Fibroblast of upper back skin (primary cell): Measurements from ENCODE around the gene SPINK6.
A peak's percentile ranks its signal among the peaks of the same experiment; 100 is the strongest.

ENCODE experiments used
- DNase-seq: peaks from one replicate; pipeline ENCODE4 v3.0.0-alpha.2; 2013

The SPINK6 gene, protein sequence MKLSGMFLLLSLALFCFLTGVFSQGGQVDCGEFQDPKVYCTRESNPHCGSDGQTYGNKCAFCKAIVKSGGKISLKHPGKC

DNA sequence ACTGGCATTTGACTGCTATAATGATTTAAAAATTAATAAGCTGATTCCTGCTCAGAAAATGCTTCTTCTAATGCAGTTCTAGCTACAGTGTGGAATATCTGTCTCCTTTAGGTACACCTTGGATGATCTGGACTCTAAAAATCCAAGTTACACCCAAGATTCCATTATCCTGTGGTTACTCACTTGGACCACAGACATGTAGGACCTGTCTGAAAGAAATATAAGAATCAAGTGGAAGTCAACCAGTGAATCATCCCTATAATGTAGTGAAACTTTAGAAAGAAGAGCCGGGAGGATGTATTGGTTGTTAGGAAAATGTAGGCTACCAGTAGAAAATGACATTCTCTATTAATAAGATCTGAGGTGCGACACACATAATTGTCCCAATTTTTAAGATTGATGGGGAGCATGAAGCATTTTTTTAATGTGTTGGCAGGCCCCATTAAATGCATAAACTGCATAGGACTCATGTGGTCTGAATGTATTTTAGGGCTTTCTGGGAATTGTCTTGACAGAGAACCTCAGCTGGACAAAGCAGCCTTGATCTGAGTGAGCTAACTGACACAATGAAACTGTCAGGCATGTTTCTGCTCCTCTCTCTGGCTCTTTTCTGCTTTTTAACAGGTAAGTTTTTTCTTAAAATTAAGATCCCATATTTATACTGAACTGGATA, at the start of gene SPINK6:
SPINK6 (plus strand) TSS at position 512 of the 673 bp plus-strand sequence; CDS start at position 567, 55 bp downstream.
- DNase-seq, result no peak

DNA sequence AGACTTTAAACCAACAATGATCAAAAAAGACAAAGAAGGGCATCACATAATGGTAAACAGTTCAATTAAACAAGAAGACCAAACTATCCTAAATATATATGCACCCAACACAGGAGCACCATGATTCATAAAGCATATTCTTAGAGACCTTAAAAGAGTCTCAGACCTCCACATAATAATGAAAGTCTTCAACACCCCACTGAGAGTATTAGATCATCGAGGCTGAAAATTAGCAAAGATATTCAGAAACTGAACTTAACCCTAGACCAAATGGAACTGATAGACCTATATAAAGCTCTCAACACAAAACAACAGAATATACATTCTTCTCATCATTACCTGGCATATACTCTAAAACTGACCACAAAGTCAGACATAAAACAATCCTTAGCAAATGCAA, 46.2 kb upstream of the SPINK6 start:
- no peak for DNase-seq

DNA sequence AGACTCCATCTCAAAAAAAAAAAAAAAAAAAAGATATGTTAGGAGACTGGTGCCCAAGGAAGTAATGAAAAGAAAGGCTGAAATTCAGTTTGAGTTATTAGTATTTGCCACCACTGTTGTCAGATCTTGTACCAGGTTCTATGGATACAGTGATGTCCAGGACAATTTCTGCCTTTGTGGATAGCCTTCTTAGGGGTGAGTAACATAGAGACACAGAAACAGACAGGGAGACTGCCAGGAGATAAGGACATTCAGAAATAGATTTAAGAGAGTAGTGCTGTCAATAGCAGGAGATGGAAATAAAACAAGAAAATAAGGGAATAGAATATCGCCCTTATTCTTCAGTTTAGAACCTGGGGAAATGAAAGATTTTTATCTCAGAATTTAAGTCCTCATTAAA, 40.8 kb upstream of the SPINK6 start:
- no peak for DNase-seq

DNA sequence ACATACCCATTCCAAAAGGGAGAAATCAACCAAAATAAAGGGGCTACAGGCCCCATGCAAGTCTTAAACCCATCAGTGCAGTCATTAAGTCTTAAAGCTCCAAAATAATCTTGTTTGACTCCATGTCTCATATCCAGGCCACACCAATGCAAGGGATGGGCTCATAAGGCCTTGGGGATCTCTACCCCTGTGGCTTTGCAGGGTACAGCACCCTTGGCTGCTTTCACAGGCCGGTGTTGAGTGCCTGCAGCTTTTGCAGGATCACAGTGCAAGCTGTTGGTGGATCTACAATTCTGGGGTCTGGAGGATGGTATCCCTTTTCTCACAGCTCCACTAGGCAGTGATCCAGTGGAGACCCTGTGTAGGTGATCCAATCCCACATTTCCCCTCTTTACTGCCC, 39.5 kb upstream of the SPINK6 start:
- DNase-seq, result no peak

GRCh38 chr5:148166550-148167283, 36.1 kb upstream of the SPINK6 start:
- DNase-seq, result no peak

GRCh38 chr5:148168246-148168645, 34.6 kb upstream of the SPINK6 start, which contains the start of gene SPINK14:
Gene SPINK14 (plus strand): TSS chr5:148168546. CDS start chr5:148169733, 1,187 bp downstream.
- no peak for DNase-seq

DNA sequence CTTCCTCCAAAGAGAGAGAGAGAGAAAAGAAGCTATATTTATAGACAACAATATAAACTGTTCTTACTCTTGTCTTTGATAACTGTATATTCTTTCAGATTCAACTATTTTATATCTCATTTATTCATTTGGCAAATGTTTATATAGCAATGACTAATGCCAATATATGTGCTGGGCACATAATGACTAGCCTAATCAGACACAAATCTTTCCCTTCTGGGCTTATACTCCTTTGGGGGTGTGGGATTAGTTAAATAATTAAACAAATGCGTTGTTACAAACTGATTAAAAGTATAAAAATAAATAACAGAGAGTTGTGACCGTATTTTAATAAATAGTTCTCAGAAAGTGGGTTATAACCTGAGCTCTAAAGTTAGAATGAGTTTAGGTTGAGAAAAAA, 30.5 kb upstream of the SPINK6 start:
- DNase-seq, result no peak

GRCh38 chr5:148176480-148176879, 26.4 kb upstream of the SPINK6 start:
- no peak for DNase-seq

DNA sequence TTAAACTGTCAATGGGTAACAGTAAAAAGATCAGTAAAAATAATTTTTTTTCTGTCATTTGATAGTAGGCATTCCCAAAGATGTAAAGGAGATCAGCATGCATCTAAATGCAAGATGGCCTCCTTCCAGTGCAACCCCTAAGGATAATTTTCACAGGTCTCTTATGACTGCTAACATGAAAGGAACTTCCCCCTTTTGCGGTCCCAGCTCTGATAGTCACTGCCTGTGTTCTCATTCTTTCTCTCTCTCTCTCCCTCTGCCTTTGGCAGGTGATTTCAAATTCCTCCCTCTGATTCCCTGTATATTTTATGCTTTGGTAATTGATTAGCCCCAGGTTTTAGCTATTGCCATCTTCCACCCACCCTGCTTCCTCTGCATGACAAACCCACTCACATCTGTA, 25.6 kb upstream of the SPINK6 start:
- no peak for DNase-seq

GRCh38 chr5:148179234-148179824, 23.5 kb upstream of the SPINK6 start:
- DNase-seq, result peak; percentile 51

- no peak for DNase-seq
These were observed 16.4 kb upstream of the SPINK6 start for GRCh38 chr5:148186248-148187003.

GRCh38 chr5:148191010-148191409, 11.8 kb upstream of the SPINK6 start:
- DNase-seq, result no peak

DNA sequence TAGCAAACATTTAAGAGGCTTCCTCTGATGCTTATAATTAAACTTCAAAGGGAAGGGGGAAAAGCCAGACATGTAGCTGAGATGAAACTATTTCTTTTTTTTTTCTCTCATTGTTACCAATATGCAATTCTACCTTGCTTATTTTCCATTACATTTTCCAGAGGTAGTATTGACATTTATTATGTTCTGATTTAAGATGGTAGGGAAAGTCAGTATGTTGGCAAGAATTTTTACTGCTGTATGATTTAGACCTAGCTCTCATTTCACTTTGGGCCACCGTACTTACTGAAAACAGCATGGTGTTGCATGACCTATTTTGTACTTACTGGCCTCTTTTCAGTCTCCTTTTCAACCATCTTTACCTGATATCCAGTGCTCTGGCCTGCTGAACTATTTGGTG, 9.6 kb upstream of the SPINK6 start:
- DNase-seq, result no peak

DNA sequence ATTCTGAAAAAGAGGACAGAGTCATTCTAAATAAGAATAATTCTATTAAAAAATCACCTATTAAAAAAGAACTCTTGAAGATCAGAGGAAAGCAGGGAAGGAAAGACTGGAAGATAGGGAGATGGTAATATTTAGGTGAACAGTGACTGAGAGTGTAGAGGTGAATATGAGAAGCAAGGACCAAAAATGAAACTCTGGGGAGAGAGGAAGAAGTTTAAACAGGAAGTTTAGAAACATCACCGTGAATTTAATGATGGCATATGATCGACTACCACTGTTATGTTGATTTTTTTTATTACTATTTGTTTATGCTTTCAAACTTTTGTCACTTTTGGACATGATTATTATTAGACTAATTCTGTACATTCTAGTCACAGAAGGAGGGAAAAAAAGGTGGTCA, 1.7 kb upstream of the SPINK6 start:
- no peak for DNase-seq

DNA sequence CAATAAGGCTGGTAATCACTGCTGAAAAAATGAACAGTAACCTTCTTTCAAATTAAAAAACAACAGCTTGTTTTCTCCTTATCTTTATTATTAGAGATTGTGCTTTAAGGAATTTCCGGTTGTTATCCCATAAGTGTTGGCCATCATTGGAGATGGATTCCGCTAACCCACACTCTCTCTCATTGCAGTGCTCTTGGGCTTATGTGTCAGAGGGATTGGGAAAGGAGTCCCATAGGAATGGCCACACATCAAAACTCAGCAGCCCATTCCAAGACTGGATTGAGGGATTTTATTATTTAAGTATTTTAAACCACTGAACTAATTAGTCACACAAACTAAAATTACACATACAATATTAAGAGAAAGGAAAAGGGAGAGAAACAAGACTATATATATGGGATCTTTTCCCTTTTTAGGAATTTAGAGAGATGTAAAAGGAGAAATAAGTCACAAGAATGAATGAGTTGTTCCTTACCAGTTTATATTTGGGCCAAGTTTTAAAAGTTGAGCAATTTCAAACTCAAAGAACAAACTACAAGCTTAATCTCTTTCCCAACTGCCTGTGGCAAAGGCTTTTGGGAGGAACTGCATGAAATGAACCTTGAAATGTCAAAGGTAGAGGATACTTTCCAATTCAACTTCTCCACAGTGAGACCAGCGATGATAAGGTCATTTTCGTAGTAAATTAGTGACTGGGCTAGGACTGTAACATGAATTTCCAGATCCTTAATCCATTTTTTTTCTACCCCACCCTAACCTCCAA, 2.4 kb downstream of the SPINK6 start:
- no peak for DNase-seq

DNA sequence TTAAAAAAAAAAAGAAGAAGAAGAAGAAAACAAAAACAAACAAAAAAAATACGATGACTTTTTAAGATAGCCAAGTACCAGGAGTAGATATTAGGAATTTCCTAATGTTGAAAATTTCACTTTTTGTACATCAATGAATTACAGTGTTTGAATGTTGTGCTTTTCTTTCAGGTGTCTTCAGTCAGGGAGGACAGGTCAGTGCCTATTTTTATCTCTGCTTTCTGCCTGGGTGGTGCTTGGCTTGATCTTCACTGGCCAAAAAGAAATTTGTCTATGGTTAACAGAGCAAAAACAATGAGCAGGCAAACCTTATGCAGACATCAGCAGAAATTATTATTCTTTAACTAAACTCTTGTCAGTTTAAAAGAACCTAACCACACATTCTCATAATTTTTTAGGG, 3.0 kb downstream of the SPINK6 start:
- DNase-seq, result no peak

GRCh38 chr5:148206620-148207019, 3.8 kb downstream of the SPINK6 start:
- no peak for DNase-seq

DNA sequence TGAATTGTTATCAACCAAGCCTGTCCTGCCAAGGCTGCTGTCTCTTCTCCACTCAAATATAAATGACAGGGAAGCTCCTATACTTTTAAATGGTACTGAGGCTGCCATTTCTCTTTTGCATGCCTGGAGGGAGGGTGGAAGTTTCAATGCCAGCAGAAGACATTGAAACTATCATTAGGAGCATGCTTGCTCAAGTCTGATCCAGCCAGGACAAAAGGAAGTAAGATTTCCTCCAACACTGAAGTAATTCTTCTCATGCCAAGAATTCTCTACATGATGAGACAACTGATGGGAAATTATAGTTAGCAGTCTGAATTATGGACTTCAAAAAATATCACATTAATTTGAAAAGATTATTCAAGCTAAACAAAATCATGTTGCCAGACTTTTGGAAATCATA, 5.4 kb downstream of the SPINK6 start:
- no peak for DNase-seq

DNA sequence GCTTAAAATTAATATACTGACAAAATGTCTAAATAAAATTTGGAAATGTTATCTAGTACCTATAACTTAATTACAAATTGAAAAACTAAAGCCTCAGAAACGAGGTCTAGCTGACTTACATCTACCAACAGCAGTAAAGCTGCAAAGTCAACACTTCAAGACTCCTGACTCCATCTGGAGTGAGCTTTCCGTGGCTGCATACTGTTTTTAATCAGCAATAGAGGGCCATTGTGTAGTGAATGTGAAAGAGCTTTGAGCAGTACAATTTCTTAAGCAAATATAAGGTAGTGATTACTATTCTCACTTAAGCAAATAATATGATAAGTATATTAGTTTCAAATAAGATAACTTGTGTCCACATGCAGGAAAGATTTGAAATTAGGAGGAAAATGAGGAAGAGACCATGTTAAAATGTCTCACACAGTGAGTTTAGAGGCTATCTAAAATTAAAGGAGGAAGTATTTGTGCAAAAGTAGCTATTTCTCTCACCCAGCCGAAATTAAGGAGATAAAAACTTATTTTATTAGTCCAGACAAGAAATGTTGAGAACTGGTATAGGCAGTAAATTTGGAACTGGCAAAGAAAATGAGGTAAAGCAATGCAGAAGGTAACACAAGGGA, 6.4 kb downstream of the SPINK6 start:
- DNase-seq, result no peak

DNA sequence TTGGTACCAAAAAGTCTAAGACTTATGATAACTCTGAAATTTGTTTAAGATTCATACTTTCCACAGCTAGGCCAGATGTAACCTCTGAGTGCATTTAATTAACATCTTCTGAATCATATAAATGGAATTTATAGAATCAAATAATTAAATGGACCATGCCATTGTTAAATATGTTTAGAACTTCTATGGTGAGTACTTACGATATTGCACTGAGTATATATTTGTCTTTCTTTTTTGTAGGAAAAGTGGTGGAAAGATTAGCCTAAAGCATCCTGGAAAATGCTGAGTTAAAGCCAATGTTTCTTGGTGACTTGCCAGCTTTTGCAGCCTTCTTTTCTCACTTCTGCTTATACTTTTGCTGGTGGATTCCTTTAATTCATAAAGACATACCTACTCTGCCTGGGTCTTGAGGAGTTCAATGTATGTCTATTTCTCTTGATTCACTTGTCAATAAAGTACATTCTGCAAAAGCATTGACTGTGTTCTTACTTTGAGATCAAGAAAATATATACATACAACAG, 11.9 kb downstream of the SPINK6 start:
- no peak for DNase-seq

- DNase-seq, result no peak
These were observed 18.7 kb downstream of the SPINK6 start for GRCh38 chr5:148221508-148221907.
